Mesendoderm (in vitro differentiated cells): Measurements from ENCODE around the gene TANGO6.
A peak's percentile ranks its signal among the peaks of the same experiment; 100 is the strongest.

Experiments
- DNase-seq: peaks from one replicate; pipeline ENCODE4 v3.0.0; 2013
- H2AK5ac ChIP-seq: 2 replicates; pipeline ENCODE4 v1.6.1; 2013; ENCODE audit warnings: low read length, inconsistent platforms
- H2BK120ac ChIP-seq: 2 replicates; pipeline ENCODE4 v1.6.1; 2013; ENCODE audit warnings: low read depth, mild to moderate bottlenecking, low read length, moderate library complexity, mixed read lengths
- H2BK15ac ChIP-seq: replicated peaks from 2 replicates; pipeline ENCODE4 v1.6.1; 2013; ENCODE audit warnings: low read depth, mild to moderate bottlenecking, moderate library complexity
- H2BK5ac ChIP-seq: 2 replicates; pipeline ENCODE4 v1.6.1; 2013; ENCODE audit warnings: low read length, inconsistent platforms
- H3K18ac ChIP-seq: 2 replicates; pipeline ENCODE4 v1.6.1; 2013; ENCODE audit warnings: mild to moderate bottlenecking, low read length, mixed read lengths
- H3K23ac ChIP-seq: one replicate; pipeline ENCODE4 v1.6.1; 2013; ENCODE audit warnings: low read length
- H3K27ac ChIP-seq: 2 replicates; pipeline ENCODE4 v1.5.1; 2013; ENCODE audit warnings: low read depth, mild to moderate bottlenecking, inconsistent platforms, low read length, moderate library complexity
- H3K27me3 ChIP-seq: 2 replicates; pipeline ENCODE4 v1.6.1; 2013; ENCODE audit warnings: low read length, control low read depth, mild to moderate bottlenecking, inconsistent platforms; ENCODE audit not compliant: insufficient read depth, poor library complexity
- H3K36me3 ChIP-seq: 2 replicates; pipeline ENCODE4 v1.6.1; 2013; ENCODE audit warnings: low read length, inconsistent platforms; ENCODE audit not compliant: control insufficient read depth, insufficient read depth
- H3K4ac ChIP-seq: one replicate; pipeline ENCODE4 v1.6.1; 2013; ENCODE audit warnings: low read depth, mild to moderate bottlenecking, low read length, moderate library complexity
- H3K4me1 ChIP-seq: 2 replicates; pipeline ENCODE4 v1.6.1; 2013; ENCODE audit warnings: low read depth, low read length, inconsistent platforms; ENCODE audit not compliant: control insufficient read depth
- H3K4me2 ChIP-seq: 2 replicates; pipeline ENCODE4 v1.6.1; 2013; ENCODE audit warnings: low read length
- H3K4me3 ChIP-seq: 2 replicates; pipeline ENCODE4 v1.5.1; 2013; ENCODE audit warnings: mild to moderate bottlenecking, low read length
- H3K56ac ChIP-seq: one replicate; pipeline ENCODE4 v1.6.1; 2013; ENCODE audit warnings: low read length
- H3K79me1 ChIP-seq: 2 replicates; pipeline ENCODE4 v1.6.1; 2013; ENCODE audit warnings: low read length, inconsistent platforms
- H3K79me2 ChIP-seq: 2 replicates; pipeline ENCODE4 v1.6.1; 2013; ENCODE audit warnings: mild to moderate bottlenecking, low read length; ENCODE audit not compliant: control insufficient read depth, insufficient read depth
- H3K9ac ChIP-seq: 2 replicates; pipeline ENCODE4 v1.6.1; 2013; ENCODE audit warnings: low read length, inconsistent platforms
- H4K5ac ChIP-seq: one replicate; pipeline ENCODE4 v1.6.1; 2013; ENCODE audit warnings: low read length
- H4K8ac ChIP-seq: one replicate; pipeline ENCODE4 v1.6.1; 2013; ENCODE audit warnings: low read depth, mild to moderate bottlenecking, control low read depth, low read length, moderate library complexity
- WGBS: extraction: QIAGEN DNeasy Blood & Tissue Kit; methylation state at CpG from one replicate; pipeline ENCODE4 v1.1.7; 2013; ENCODE audit warnings: low lambda C conversion rate, missing lambda C conversion rate; ENCODE audit not compliant: insufficient coverage; ENCODE audit errors: extremely low coverage; 5-methylcytosine and 5-hydroxymethylcytosine counted together

TANGO6 gene

GRCh38 chr16:68978303-68978954 is 135.1 kb downstream of the TANGO6 start:
- H2AK5ac ChIP-seq = no peak overlapping the region
- H2BK5ac ChIP-seq = no peak overlapping the region
- no peak overlapping the region for H4K8ac ChIP-seq
- H3K79me1 ChIP-seq = no peaks in the 10 kb centered on the region
- no peak overlapping the region for H3K23ac ChIP-seq
- H3K4me2 ChIP-seq = no peak overlapping the region
- H3K4me3 ChIP-seq = no peak overlapping the region
- H2BK15ac ChIP-seq = no peak overlapping the region
- no peak overlapping the region for H4K5ac ChIP-seq
- H3K56ac ChIP-seq = no peak overlapping the region
- WGBS = no CpG with 5 or more reads among the region's 2 CpGs
- H3K18ac ChIP-seq = no peak overlapping the region
- peaks cover 5% of the 10 kb centered on the region for H3K4me1 ChIP-seq
- no peaks in the 10 kb centered on the region for H3K79me2 ChIP-seq
- H3K36me3 ChIP-seq = no peaks in the 10 kb centered on the region
- no peak overlapping the region for H3K9ac ChIP-seq
- DNase-seq = no peak
- no peak overlapping the region for H3K4ac ChIP-seq
- no peak overlapping the region for H2BK120ac ChIP-seq
- no peak overlapping the region for H3K27ac ChIP-seq
- H3K27me3 ChIP-seq = no peaks in the 10 kb centered on the region

- Histone ChIP-seq H3K56ac (no peak overlapping the region), H2AK5ac (no peak overlapping the region), H2BK15ac (no peak overlapping the region), H3K36me3 (no peaks in the 10 kb centered on the region), H3K4me2 (no peak overlapping the region), H3K23ac (no peak overlapping the region), H3K18ac (no peak overlapping the region), H3K4me3 (no peak overlapping the region), H2BK5ac (no peak overlapping the region), H3K79me2 (no peaks in the 10 kb centered on the region), H3K4ac (no peak overlapping the region), H3K27ac (no peak overlapping the region), H2BK120ac (no peak overlapping the region), H3K27me3 (no peaks in the 10 kb centered on the region), H3K79me1 (no peaks in the 10 kb centered on the region), H3K9ac (no peak overlapping the region), H3K4me1 (no peaks in the 10 kb centered on the region), H4K8ac (no peak overlapping the region), H4K5ac (no peak overlapping the region)
- no CpG with 5 or more reads among the region's 15 CpGs for whole genome bisulfite sequencing
- no peak for DNase-seq
These were observed 137.5 kb downstream of the TANGO6 start for GRCh38 chr16:68980695-68981315.

GRCh38 chr16:68981971-68982370 is 138.6 kb downstream of the TANGO6 start:
- no peaks in the 10 kb centered on the region for H3K79me1 ChIP-seq
- H3K9ac ChIP-seq = no peak overlapping the region
- H2BK120ac ChIP-seq = no peak overlapping the region
- H3K18ac ChIP-seq = no peak overlapping the region
- WGBS = no CpG with 5 or more reads among the region's 2 CpGs
- no peaks in the 10 kb centered on the region for H3K79me2 ChIP-seq
- H3K56ac ChIP-seq = no peak overlapping the region
- no peak overlapping the region for H2BK15ac ChIP-seq
- H3K23ac ChIP-seq = no peak overlapping the region
- H3K27me3 ChIP-seq = no peaks in the 10 kb centered on the region
- no peak overlapping the region for H3K4me3 ChIP-seq
- H4K8ac ChIP-seq = no peak overlapping the region
- no peak overlapping the region for H2BK5ac ChIP-seq
- H4K5ac ChIP-seq = no peak overlapping the region
- H3K36me3 ChIP-seq = no peaks in the 10 kb centered on the region
- no peak overlapping the region for H3K27ac ChIP-seq
- no peaks in the 10 kb centered on the region for H3K4me1 ChIP-seq
- H2AK5ac ChIP-seq = no peak overlapping the region
- no peak overlapping the region for H3K4me2 ChIP-seq
- H3K4ac ChIP-seq = no peak overlapping the region
- no peak for DNase-seq

GRCh38 chr16:68984467-68984866 is 141.1 kb downstream of the TANGO6 start:
- H3K4me3 ChIP-seq = no peak overlapping the region
- no peak overlapping the region for H2BK120ac ChIP-seq
- no peaks in the 10 kb centered on the region for H3K4me1 ChIP-seq
- H3K27ac ChIP-seq = no peak overlapping the region
- H3K27me3 ChIP-seq = no peaks in the 10 kb centered on the region
- no peak overlapping the region for H3K23ac ChIP-seq
- no peak overlapping the region for H4K8ac ChIP-seq
- no peak for DNase-seq
- no peak overlapping the region for H2BK5ac ChIP-seq
- no peak overlapping the region for H3K4me2 ChIP-seq
- H3K56ac ChIP-seq = no peak overlapping the region
- no peak overlapping the region for H2AK5ac ChIP-seq
- H3K18ac ChIP-seq = no peak overlapping the region
- H3K4ac ChIP-seq = no peak overlapping the region
- WGBS = no CpG with 5 or more reads among the region's 1 CpG
- H4K5ac ChIP-seq = no peak overlapping the region
- no peaks in the 10 kb centered on the region for H3K36me3 ChIP-seq
- no peaks in the 10 kb centered on the region for H3K79me2 ChIP-seq
- no peak overlapping the region for H2BK15ac ChIP-seq
- no peaks in the 10 kb centered on the region for H3K79me1 ChIP-seq
- no peak overlapping the region for H3K9ac ChIP-seq

- H3K23ac ChIP-seq = no peak overlapping the region
- H2BK120ac ChIP-seq = no peak overlapping the region
- no peak overlapping the region for H3K4me2 ChIP-seq
- H3K27me3 ChIP-seq = no peaks in the 10 kb centered on the region
- no peak overlapping the region for H3K9ac ChIP-seq
- no peak overlapping the region for H3K27ac ChIP-seq
- no peak for DNase-seq
- no peak overlapping the region for H3K18ac ChIP-seq
- H3K4me1 ChIP-seq = no peaks in the 10 kb centered on the region
- no peak overlapping the region for H3K56ac ChIP-seq
- no peaks in the 10 kb centered on the region for H3K79me1 ChIP-seq
- H3K4me3 ChIP-seq = no peak overlapping the region
- no peak overlapping the region for H4K5ac ChIP-seq
- H3K79me2 ChIP-seq = no peaks in the 10 kb centered on the region
- no peak overlapping the region for H2AK5ac ChIP-seq
- no peaks in the 10 kb centered on the region for H3K36me3 ChIP-seq
- no peak overlapping the region for H2BK5ac ChIP-seq
- no peak overlapping the region for H2BK15ac ChIP-seq
- H4K8ac ChIP-seq = no peak overlapping the region
- no CpG with 5 or more reads among the region's 5 CpGs for WGBS
- H3K4ac ChIP-seq = no peak overlapping the region
These were observed 141.9 kb downstream of the TANGO6 start for GRCh38 chr16:68985268-68985667.

- Histone ChIP-seq H3K4me1 (no peaks in the 10 kb centered on the region), H3K18ac (peak overlapping the region; percentile 80), H3K23ac (no peak overlapping the region), H3K4me3 (no peak overlapping the region), H3K36me3 (no peaks in the 10 kb centered on the region), H2AK5ac (no peak overlapping the region), H3K56ac (no peak overlapping the region), H2BK120ac (no peak overlapping the region), H3K79me1 (no peaks in the 10 kb centered on the region), H3K27me3 (no peaks in the 10 kb centered on the region), H2BK15ac (no peak overlapping the region), H3K27ac (no peak overlapping the region), H3K4ac (no peak overlapping the region), H3K9ac (no peak overlapping the region), H2BK5ac (no peak overlapping the region), H3K79me2 (no peaks in the 10 kb centered on the region), H3K4me2 (no peak overlapping the region), H4K8ac (no peak overlapping the region), H4K5ac (no peak overlapping the region)
- WGBS = no CpG with 5 or more reads among the region's 2 CpGs
- no peak for DNase-seq
These were observed 142.5 kb downstream of the TANGO6 start for GRCh38 chr16:68985855-68986254.
